ENCODE data around the gene RIC8B. TPM values are rescaled to one million over a fixed set of nuclear protein-coding genes. Genes with fewer than 3 reads are reported as not detected.

Gene RIC8B
- total RNA-seq, 4 donors from 2014 or later = 15.1 to 24.9 (median 21.6) TPM

GRCh38 chr12:106773286-106774004 is 1.0 kb upstream of the RIC8B start:
- Histone ChIP-seq H3K27ac (peak overlapping the region; percentile 92 to 98 (median 96)), H3K4me3 (peak overlapping the region; percentile 54 to 86 (median 79)), H3K27me3 (no peaks in the 10 kb centered on the region), H3K36me3 (no peaks in the 10 kb centered on the region), H3K4me1 (peaks cover 0 to 31% (median 5%) of the 10 kb centered on the region in 4 donors), H3K9me3 (no peaks in the 10 kb centered on the region)
- no peak for DNase-seq (ENCODE audit: low spot score in 2 of 2)
- TF ChIP-seq POLR2A (IDR thresholded peaks at IDR 0.05) = no peak
- TF ChIP-seq EP300 (IDR thresholded peaks at IDR 0.05) = no peak
- no peak for TF ChIP-seq CTCF (IDR thresholded peaks at IDR 0.05)
- 43 to 44% methylated on average over 25 of the region's 25 CpGs for whole genome bisulfite sequencing, 2 donors

GRCh38 chr12:106774808-106775524 is 484 bp downstream of the RIC8B start:
- 6 to 9% methylated on average over 21 to 29 of the region's 29 CpGs for WGBS, 2 donors
- TF ChIP-seq CTCF (IDR thresholded peaks at IDR 0.05) (no peak), POLR2A (IDR thresholded peaks at IDR 0.05) (no peak), EP300 (IDR thresholded peaks at IDR 0.05) (no peak)
- Histone ChIP-seq H3K4me3 (peak overlapping the region; percentile 54 to 86 (median 79)), H3K27ac (peak overlapping the region; percentile 92 to 98 (median 96)), H3K9me3 (no peaks in the 10 kb centered on the region), H3K4me1 (peaks cover 0 to 25% (median 5%) of the 10 kb centered on the region in 4 donors), H3K36me3 (peaks cover 0 to 4% (median 0%) of the 10 kb centered on the region in 3 donors), H3K27me3 (no peaks in the 10 kb centered on the region)
- DNase-seq (ENCODE audit: low spot score in 2 of 2) = no peak

- no peaks in the 10 kb centered on the region for H3K9me3 ChIP-seq
- H3K36me3 ChIP-seq = peaks cover 0 to 4% (median 0%) of the 10 kb centered on the region in 3 donors
- no peak for TF ChIP-seq CTCF (IDR thresholded peaks at IDR 0.05)
- TF ChIP-seq EP300 (IDR thresholded peaks at IDR 0.05) = no peak
- TF ChIP-seq POLR2A (IDR thresholded peaks at IDR 0.05) = no peak
- no peak for DNase-seq (ENCODE audit: low spot score in 2 of 2)
- 93 to 98% methylated on average over 5 of the region's 5 CpGs for WGBS, 2 donors
- H3K4me3 ChIP-seq = no peak overlapping the region
- H3K4me1 ChIP-seq = peaks cover 0 to 26% (median 5%) of the 10 kb centered on the region in 4 donors
- H3K27me3 ChIP-seq = no peaks in the 10 kb centered on the region
- no peak overlapping the region for H3K27ac ChIP-seq
These were observed 2.4 kb downstream of the RIC8B start for GRCh38 chr12:106776897-106777296.

GRCh38 chr12:106780010-106780631 is 5.6 kb downstream of the RIC8B start:
- Histone ChIP-seq H3K36me3 (peaks cover 0 to 14% (median 0%) of the 10 kb centered on the region in 3 donors), H3K4me3 (no peak overlapping the region), H3K9me3 (no peaks in the 10 kb centered on the region), H3K4me1 (peaks cover 0 to 38% (median 4%) of the 10 kb centered on the region in 4 donors), H3K27me3 (no peaks in the 10 kb centered on the region), H3K27ac (no peak overlapping the region)
- TF ChIP-seq CTCF (IDR thresholded peaks at IDR 0.05) (no peak), POLR2A (IDR thresholded peaks at IDR 0.05) (no peak), EP300 (IDR thresholded peaks at IDR 0.05) (no peak)
- WGBS, 2 donors = 72 to 81% methylated on average over 3 of the region's 3 CpGs
- DNase-seq (ENCODE audit: low spot score in 2 of 2) = no peak

Data from tibial nerve (tissue), 4 donors.